BJ (cell line): Measurements from ENCODE around the gene GALR2. TPM values are rescaled to one million over a fixed set of nuclear protein-coding genes. Genes with fewer than 3 reads are reported as not detected.

ENCODE experiments used
- CTCF ChIA-PET: fragments of 350-600 bp; formaldehyde crosslinking; extraction: SDS; loops from one replicate; lab custom pipeline; 2021; ENCODE audit warnings: antibody characterized with exemption, inconsistent platforms; lab: Yijun Ruan, JAX
- POLR2A ChIA-PET: fragments of 300-600 bp; sonication (Branson Sonifier 250); formaldehyde crosslinking; extraction: SDS; loops from one replicate; lab custom pipeline; 2021; ENCODE audit warnings: antibody characterized with exemption; lab: Charles Lee
- DNase-seq: peaks from one replicate; pipeline ENCODE4 v3.0.0-alpha.2; 2011; ENCODE audit warnings: low read depth
- H3K27me3 ChIP-seq: 2 replicates; pipeline ENCODE4 v1.6.0; 2011; ENCODE audit warnings: low read length; ENCODE audit not compliant: control insufficient read depth, insufficient read depth
- H3K36me3 ChIP-seq: 2 replicates; pipeline ENCODE4 v1.5.1; 2011; ENCODE audit warnings: low read length; ENCODE audit not compliant: control insufficient read depth, insufficient read depth
- H3K4me3 ChIP-seq: 2 replicates; pipeline ENCODE4 v1.5.1; 2011; ENCODE audit warnings: low read depth, mild to moderate bottlenecking, control low read depth, low read length
- CTCF ChIP-seq: IDR thresholded peaks from 2 replicates; pipeline ENCODE4 v1.5.1; 2011; ENCODE audit warnings: low read depth, mild to moderate bottlenecking, control low read depth, inconsistent platforms, low read length, moderate library complexity; ENCODE audit not compliant: insufficient read depth
- polyA minus RNA-seq: library from RNA; depleted of rRNA, polyadenylated mRNA; stranded (reverse); fragments of >200 nt; gene quantifications from 2 replicates; pipeline ENCODE4 v1.2.3, GENCODE V29; 2011; rRNA and poly(A)+ RNA removed
- polyA plus RNA-seq: library from polyadenylated mRNA; depleted of rRNA; stranded (reverse); fragments of >200 nt; gene quantifications from 2 replicates; pipeline ENCODE4 v1.2.3, GENCODE V29; 2011; rRNA removed

The GALR2 gene
- polyA plus RNA-seq (not detected in 2 replicates), polyA minus RNA-seq (not detected in 2 replicates)

- ChIA-PET POLR2A (no interaction called here), CTCF (interaction anchor here (1.8 kb wide), 1 partner anchor 60 kb away, joined by 3 read pairs; no protein-coding TSS in a partner anchor)
- peaks cover 53% of the 10 kb centered on the region for H3K27me3 ChIP-seq
- DNase-seq: no peak
- no peak within 1 kb of the TSS for H3K4me3 ChIP-seq
- no peak for TF ChIP-seq CTCF
- H3K36me3 ChIP-seq: no peaks in the 10 kb centered on the region
Measured at GRCh38 chr17:76074390-76075363, at the start of gene GALR2. TSS of gene GALR2 (plus strand) at chr17:76074781. CDS start at chr17:76074884, 103 bp downstream.

- CTCF ChIA-PET: interaction anchor here (1.2 kb wide), 1 partner anchor 11 kb away, joined by 4 read pairs; no protein-coding TSS in a partner anchor
Measured at GRCh38 chr17:76025294-76025693, 49.3 kb upstream of the GALR2 start.

GRCh38 chr17:76026714-76027158, 47.8 kb upstream of the GALR2 start:
- Histone ChIP-seq H3K27me3 (no peaks in the 10 kb centered on the region; the same call in none of the 2 replicates), H3K36me3 (no peaks in the 10 kb centered on the region), H3K4me3 (no peak overlapping the region)
- POLR2A ChIA-PET: no interaction called here
- TF ChIP-seq CTCF: no peak
- CTCF ChIA-PET: no interaction called here
- DNase-seq: no peak

More at GRCh38 chr17:76025294-76025693, 49.3 kb upstream of the GALR2 start:
- Histone ChIP-seq H3K27me3 (no peaks in the 10 kb centered on the region; the same call in none of the 2 replicates), H3K36me3 (no peaks in the 10 kb centered on the region), H3K4me3 (no peak overlapping the region)
- POLR2A ChIA-PET: no interaction called here
- TF ChIP-seq CTCF: no peak
- DNase-seq: no peak

- no peaks in the 10 kb centered on the region; the same call in none of the 2 replicates for H3K27me3 ChIP-seq
- no peaks in the 10 kb centered on the region for H3K36me3 ChIP-seq
- ChIA-PET CTCF (no interaction called here), POLR2A (no interaction called here)
- DNase-seq: no peak
- no peak within 1 kb of the TSS for H3K4me3 ChIP-seq
- TF ChIP-seq CTCF: no peak
Measured at GRCh38 chr17:76027159-76027839, 47.3 kb upstream of the GALR2 start, which contains the start of gene EVPL. TSS of gene EVPL (minus strand) at chr17:76027306. CDS start at chr17:76027198, 108 bp downstream.
